Activated CD4-positive, alpha-beta T cell treated with anti-CD3 and anti-CD28 coated beads for 36 hours (primary cell): ENCODE measurements around the gene DAPK3. TPM values are rescaled to one million over a fixed set of nuclear protein-coding genes. Genes with fewer than 3 reads are reported as not detected.

Experiments
- ATAC-seq: fragments of 200-7000 bp; cut with Tn5 transposase; one replicate; pipeline ENCODE4 v1.10.0; 2021; ENCODE audit warnings: mild to moderate bottlenecking, moderate library complexity
- CTCF ChIA-PET: fragments of 350-600 bp; sonication (Branson Sonifier 250); formaldehyde crosslinking; loops from one replicate; lab custom pipeline; 2021; ENCODE audit warnings: antibody characterized with exemption; lab: Charles Lee
- POLR2A ChIA-PET: fragments of 350-600 bp; sonication (Branson Sonifier 250); formaldehyde crosslinking; loops from one replicate; lab custom pipeline; 2021; ENCODE audit warnings: antibody characterized with exemption, inconsistent platforms; lab: Charles Lee
- DNase-seq: peaks from one replicate; pipeline ENCODE4 v3.0.0-alpha.2; 2020
- H3K27ac Mint-ChIP-seq: one replicate; pipeline ENCODE4 v1.8.0; 2021; ENCODE audit warnings: mixed read lengths
- H3K27me3 Mint-ChIP-seq: one replicate; pipeline ENCODE4 v1.8.0; 2021; ENCODE audit warnings: mixed read lengths
- H3K36me3 Mint-ChIP-seq: one replicate; pipeline ENCODE4 v1.8.0; 2021; ENCODE audit warnings: low read depth, mixed read lengths
- H3K4me1 Mint-ChIP-seq: one replicate; pipeline ENCODE4 v1.8.0; 2021; ENCODE audit warnings: mixed read lengths
- H3K4me3 Mint-ChIP-seq: one replicate; pipeline ENCODE4 v1.8.0; 2021; ENCODE audit warnings: mild to moderate bottlenecking, moderate library complexity, mixed read lengths
- H3K9me3 Mint-ChIP-seq: one replicate; pipeline ENCODE4 v1.8.0; 2021; ENCODE audit warnings: low read depth, mixed read lengths
- intact Hi-C, 2 experiments: fragments of 100-400 bp; cut with DNase I in 1 of 2; cut with micrococcal nuclease in 1 of 2; formaldehyde crosslinking; loops; one replicate each; pipeline versions ENCODE4 v1.14.2 to v1.15.1; 2022 to 2024; cut with DNase I, micrococcal nuclease
- total RNA-seq, 2 experiments: library from RNA; stranded (reverse); gene quantifications; one replicate each; pipeline ENCODE4 v1.2.3, GENCODE V29; 2021

The DAPK3 gene
- total RNA-seq, result 10 to 100 TPM; 26.7 to 27.6 TPM

DNA sequence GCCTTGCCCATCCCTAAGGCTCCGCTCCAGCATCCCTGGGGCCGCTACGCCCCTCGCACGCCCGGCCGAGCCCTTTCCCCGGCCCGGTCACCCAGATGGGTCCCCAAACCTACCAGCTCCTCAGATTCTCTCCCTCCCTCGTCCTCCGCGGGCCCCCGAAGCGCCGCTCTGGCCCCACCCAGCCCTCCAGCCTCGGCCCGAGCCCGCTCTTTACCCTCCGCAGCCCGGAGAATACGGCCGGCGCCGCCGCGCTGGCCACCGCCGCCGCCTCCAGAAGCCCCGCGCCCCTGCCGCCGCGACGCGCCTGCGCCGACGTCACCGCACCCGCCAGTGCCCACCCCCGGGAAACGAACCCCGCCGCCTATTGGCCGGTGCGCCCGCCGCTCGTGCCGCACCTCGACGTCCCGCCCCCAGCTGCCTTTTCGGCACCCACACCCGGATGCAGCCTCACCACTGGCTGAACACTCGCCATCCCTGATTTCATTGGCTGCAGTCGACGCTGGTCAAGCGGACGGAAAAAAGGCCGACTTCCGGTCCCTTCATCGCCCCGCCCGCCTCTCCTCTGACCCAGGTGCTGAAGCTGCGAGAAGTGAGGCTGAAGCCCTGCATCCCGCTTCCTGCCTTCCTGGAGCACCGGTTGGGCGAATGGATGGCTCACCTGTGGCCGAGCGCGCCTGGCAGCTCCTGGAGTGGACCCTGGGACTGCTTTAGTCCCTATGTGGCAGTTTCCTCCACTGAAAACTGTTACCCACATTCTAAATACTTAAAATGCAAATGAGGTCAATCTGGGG lies at the start of gene DAPK3:
Gene DAPK3, minus strand, starts transcription at position 292 of the 791 bp plus-strand sequence. CDS start 1,364 bp downstream, outside the sequence.
- CTCF ChIA-PET, result interaction anchor here (1.1 to 1.9 kb wide), 4 partner anchors 14 to 820 kb away, joined by 3 to 8 read pairs (median 6); partner anchors contain the start of genes EEF2 and FEM1A
- H3K4me3 Mint-ChIP-seq, result peak within 1 kb of the TSS; percentile 83
- no peaks in the 10 kb centered on the region for H3K27me3 Mint-ChIP-seq
- intact Hi-C loops, result loop anchor here (1.0 to 5.0 kb wide), 12 partner anchors 14 to 751 kb away; partner anchors contain the start of genes ANKRD24 (in 1 of the 2), DPP9 (in 1 of the 2), EEF2 (in 1 of the 2) and HMG20B (in 1 of the 2)
- H3K9me3 Mint-ChIP-seq, result no peaks in the 10 kb centered on the region
- DNase-seq, result peak; percentile 97
- H3K4me1 Mint-ChIP-seq, result peaks cover 22% of the 10 kb centered on the region
- peak; percentile 95 for ATAC-seq
- H3K27ac Mint-ChIP-seq, result peak within 1 kb of the TSS; percentile 58
- peaks cover 25% of the 10 kb centered on the region for H3K36me3 Mint-ChIP-seq
- POLR2A ChIA-PET, result interaction anchor here (0.6 to 3.2 kb wide), 8 partner anchors 9 to 667 kb away, joined by 3 to 30 read pairs (median 6); partner anchors contain the start of genes EEF2 and MRPL54

DNA sequence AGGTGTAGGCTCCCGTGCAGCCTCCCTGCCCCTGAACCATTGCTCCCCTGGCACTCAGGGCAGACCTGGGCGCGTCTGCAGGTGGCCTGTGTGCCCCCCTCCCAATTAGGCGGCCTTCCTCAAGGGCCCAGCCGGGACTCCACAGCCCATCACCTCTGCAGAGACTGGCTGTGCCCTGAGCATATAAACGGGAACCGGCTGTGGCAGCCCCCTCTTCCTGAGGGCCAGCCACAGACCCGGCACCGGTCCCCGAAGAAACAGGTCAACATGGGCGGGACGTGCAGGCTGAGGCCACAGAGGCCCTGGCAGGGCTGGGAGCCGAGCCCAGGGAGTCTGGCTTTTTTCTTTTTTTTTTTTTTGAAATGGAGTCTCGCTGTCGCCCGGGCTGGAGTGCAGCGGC lies 48.7 kb upstream of the DAPK3 start:
- Mint-ChIP-seq H3K4me1 (peaks cover 3% of the 10 kb centered on the region), H3K27me3 (no peaks in the 10 kb centered on the region), H3K27ac (no peak overlapping the region), H3K4me3 (no peak overlapping the region), H3K9me3 (no peaks in the 10 kb centered on the region), H3K36me3 (peaks cover 3% of the 10 kb centered on the region)
- ATAC-seq (no peak), DNase-seq (no peak)
- POLR2A ChIA-PET, result no interaction called here
- CTCF ChIA-PET, result no interaction called here
- intact Hi-C loops, result no loop called here

DNA sequence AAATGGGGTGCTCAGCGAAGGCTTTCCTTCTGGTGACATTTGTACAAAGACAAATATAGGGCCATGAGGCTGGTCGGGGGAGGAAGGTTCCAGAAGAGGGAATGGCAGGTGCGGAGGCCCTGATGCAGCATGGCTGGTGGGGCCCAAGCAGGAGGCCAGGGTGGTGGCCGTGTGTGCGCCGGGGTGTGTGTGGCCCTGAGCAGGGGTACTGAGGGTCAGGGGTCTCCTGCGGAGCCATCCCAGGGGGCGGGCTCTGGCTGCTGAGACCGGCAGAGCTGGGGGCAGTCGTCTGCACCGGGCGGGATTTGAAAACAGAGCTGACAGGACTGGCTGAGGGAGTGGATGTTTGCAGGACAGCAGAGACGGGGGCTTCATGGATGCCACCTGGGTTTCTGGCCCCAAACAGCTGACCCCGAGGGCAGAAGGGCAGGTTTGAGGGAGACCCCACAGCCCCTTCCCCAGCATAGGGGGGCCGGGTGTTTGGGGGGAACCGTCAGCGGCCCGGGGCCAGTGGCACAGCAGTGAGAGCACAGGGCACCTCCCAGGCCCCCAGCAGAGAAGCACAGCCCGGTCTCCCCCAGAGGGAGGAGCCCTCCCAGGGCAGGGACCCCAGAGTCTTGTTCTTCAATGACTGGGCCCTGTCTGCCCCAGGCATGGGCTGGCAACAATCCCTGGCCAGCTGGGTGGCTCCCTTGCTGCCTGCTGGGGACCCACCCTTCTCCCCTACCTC lies 48.0 kb upstream of the DAPK3 start:
- Mint-ChIP-seq H3K27me3 (no peaks in the 10 kb centered on the region), H3K36me3 (peaks cover 3% of the 10 kb centered on the region), H3K4me3 (no peak overlapping the region), H3K4me1 (peaks cover 4% of the 10 kb centered on the region), H3K9me3 (no peaks in the 10 kb centered on the region), H3K27ac (no peak overlapping the region)
- CTCF ChIA-PET, result no interaction called here
- POLR2A ChIA-PET, result no interaction called here
- no peak for ATAC-seq
- intact Hi-C loops, result no loop called here
- no peak for DNase-seq

DNA sequence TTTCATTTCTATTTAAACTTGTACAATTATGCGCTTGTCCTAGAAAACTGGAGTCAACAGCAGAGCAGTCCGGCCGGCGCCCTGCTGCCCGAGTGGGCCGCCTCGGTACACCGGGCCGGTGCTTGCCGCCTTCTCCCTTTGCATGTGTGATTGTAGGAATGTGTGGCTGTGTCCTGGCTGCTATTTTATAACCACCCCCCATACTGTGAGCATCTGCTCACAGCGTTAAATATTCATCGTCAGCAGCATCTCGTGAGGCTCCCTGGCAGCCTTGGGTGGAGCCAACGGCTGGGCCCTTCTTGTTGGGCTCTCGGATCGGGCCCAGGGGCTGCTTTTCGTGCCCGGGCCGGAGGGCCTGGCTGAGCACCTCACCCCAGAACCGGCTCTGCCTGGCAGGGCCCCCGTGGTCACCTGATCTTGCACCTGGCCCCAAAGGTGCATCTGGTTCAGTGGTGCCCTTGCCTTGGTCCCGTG lies 47.3 kb upstream of the DAPK3 start:
- CTCF ChIA-PET, result interaction anchor here (0.8 kb wide), 1 partner anchor 11 kb away, joined by 3 read pairs; the partner anchor contains the start of gene PIAS4
- intact Hi-C loops, result no loop called here
- no peaks in the 10 kb centered on the region for H3K9me3 Mint-ChIP-seq
- ATAC-seq, result no peak
- POLR2A ChIA-PET, result no interaction called here
- H3K27ac Mint-ChIP-seq, result no peak overlapping the region
- DNase-seq, result no peak
- H3K4me1 Mint-ChIP-seq, result peaks cover 4% of the 10 kb centered on the region
- no peak overlapping the region for H3K4me3 Mint-ChIP-seq
- no peaks in the 10 kb centered on the region for H3K27me3 Mint-ChIP-seq
- peaks cover 3% of the 10 kb centered on the region for H3K36me3 Mint-ChIP-seq

DNA sequence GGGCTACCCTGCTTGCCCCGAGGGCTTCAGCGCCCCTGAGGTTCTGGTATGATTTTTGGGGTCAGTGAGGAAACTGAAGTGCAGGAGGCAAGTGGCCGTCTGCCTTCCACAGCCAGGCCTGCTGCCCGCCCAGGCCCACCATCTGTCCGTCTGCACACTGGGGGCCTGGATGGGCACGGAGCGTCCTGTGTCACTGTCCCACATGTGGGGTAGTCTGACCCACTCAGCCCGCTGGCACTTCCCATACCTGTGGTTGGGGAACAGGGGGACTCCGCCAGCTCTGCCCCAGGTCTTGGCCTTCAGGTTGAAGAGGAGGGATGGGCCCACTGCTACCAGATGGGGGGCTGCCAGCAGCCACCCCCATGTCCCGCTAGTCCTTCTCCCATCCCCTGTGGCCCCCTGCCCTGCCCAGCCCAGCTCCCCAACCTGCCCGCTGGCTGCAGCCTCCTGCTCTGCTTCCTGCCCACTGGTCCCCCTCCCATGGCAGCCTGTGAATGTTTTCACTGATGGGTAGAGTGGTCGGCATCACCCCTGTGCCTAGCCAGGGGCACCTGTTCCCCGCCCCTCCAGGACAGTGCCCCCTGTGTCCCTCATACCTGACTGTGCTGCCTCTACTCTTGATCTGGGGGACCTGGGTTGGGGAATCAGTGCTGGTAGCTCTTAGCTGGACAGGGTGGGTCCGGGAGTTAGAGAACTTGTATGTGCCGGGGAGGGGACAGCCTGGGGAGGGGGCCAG lies 46.2 kb upstream of the DAPK3 start:
- ATAC-seq (no peak), DNase-seq (no peak)
- CTCF ChIA-PET, result interaction anchor here (0.8 kb wide), 1 partner anchor 10 kb away, joined by 3 read pairs; the partner anchor contains the start of gene PIAS4
- peaks cover 4% of the 10 kb centered on the region for H3K4me1 Mint-ChIP-seq
- peaks cover 4% of the 10 kb centered on the region for H3K36me3 Mint-ChIP-seq
- H3K4me3 Mint-ChIP-seq, result no peak overlapping the region
- POLR2A ChIA-PET, result interaction anchor here (0.7 kb wide), 1 partner anchor 42 kb away, joined by 3 read pairs; no protein-coding TSS in a partner anchor
- no peaks in the 10 kb centered on the region for H3K27me3 Mint-ChIP-seq
- no peak overlapping the region for H3K27ac Mint-ChIP-seq
- no peaks in the 10 kb centered on the region for H3K9me3 Mint-ChIP-seq
- intact Hi-C loops, result no loop called here

DNA sequence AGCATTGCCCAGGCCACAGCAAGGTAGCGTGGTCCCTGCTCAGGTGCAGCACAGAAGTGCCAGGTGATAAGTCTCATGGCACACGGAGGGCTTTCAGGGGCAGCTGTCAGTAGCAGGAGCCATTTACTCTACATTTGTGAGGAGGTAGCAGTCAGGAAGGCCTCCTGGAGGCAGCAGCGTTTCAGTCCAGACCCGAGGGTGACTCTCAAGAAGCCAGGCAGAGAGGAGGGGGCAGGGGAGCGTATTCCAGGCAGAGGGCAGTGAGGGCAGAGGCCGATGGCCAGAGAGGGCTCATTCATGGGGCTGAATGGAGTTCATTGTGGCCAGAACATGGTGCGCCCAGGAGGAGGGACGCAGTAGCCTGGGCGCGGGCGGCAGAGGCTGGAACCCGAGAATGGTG lies 45.6 kb upstream of the DAPK3 start:
- Mint-ChIP-seq H3K36me3 (peaks cover 2% of the 10 kb centered on the region), H3K4me1 (peaks cover 4% of the 10 kb centered on the region), H3K27ac (no peak overlapping the region), H3K9me3 (no peaks in the 10 kb centered on the region), H3K27me3 (no peaks in the 10 kb centered on the region), H3K4me3 (no peak overlapping the region)
- no peak for DNase-seq
- ChIA-PET POLR2A (no interaction called here), CTCF (no interaction called here)
- no peak for ATAC-seq
- intact Hi-C loops, result no loop called here

DNA sequence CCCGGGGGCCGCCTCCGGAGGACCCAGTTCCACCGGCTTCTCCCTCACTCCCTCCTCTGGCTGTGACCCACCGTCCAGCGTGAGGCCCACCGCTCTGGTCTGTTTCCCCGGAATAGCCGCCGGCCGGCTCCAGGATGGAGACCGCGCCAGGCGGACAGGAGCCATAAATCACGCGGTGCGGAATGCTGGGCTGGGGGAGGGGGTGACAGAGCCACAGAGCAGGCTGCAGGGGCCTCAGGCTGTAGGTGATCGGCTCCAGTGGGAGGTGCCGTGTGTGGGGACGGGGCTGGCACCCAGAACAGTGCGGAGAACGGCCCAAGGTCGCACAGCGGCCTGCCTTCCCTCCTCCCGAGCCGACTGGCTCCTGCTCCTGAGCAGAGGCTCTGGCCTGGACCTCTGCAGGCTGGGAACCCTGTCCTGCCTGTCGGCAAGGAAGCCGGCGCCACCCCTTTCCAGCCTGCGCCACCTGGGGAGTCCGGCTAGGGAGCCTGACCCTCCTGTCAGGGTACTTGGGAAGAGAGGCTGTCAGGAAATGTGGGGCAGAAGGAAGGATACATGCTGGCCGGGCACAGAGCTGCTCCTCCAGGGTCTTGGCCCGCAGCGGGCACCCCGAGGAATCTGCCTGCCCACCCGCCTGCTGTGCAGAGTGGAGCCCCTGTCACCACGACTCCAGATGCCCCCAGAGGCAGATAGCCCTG lies 45.0 kb upstream of the DAPK3 start:
- ChIA-PET POLR2A (no interaction called here), CTCF (no interaction called here)
- H3K9me3 Mint-ChIP-seq, result no peaks in the 10 kb centered on the region
- no peak for DNase-seq
- peaks cover 2% of the 10 kb centered on the region for H3K36me3 Mint-ChIP-seq
- H3K27me3 Mint-ChIP-seq, result no peaks in the 10 kb centered on the region
- H3K4me3 Mint-ChIP-seq, result no peak overlapping the region
- no peak for ATAC-seq
- intact Hi-C loops, result no loop called here
- H3K27ac Mint-ChIP-seq, result no peak overlapping the region
- H3K4me1 Mint-ChIP-seq, result peaks cover 8% of the 10 kb centered on the region

DNA sequence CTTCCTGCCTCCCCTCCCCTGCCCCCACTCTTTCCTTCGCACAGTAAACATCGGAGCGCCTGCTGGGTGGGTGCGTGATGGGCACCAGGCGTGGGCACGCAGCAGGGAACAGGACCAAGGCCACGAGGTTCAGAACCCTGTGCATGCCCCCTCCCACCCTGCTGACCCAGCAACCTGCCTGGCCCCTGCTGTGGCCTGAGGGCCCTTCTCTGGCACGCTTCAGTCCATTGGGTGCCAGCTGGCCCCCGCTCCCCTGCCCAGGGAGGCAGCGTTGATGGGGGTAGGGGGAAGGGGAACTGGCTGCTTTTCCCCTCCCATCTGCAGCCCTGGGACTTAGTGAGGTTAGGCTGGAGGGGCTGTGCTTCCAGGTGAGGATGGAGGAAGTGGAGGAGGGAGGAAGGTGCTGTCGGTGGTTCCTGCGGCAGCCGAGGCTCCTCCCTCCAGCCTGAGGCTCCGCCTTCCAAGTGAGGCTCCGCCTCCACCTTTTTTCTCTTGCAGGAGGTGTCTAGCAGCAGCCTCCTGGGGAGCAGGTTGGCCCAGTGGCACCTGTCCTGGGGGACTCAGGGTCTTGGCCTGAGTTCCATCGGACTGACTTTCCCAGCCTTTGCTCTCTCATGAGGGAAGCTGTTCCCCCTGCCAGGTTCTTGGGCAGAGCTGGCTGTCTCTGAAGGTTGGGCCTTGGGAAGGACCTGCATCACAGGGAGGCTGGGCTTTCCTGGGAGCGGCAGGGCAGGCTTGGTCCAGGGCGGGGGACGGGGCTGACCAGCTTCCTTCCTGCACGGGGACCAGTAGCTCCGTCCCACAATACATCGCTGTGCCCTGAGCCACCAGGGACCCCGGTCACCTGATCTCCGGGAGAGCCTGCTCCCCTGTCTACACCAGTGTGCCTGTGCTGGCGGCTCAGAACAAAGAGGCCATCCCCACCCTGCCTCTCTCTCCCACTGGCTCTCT lies 43.9 kb upstream of the DAPK3 start:
- H3K4me1 Mint-ChIP-seq, result peaks cover 15% of the 10 kb centered on the region
- no peaks in the 10 kb centered on the region for H3K9me3 Mint-ChIP-seq
- ChIA-PET CTCF (no interaction called here), POLR2A (interaction anchor here (0.6 kb wide), 1 partner anchor 306 kb away, joined by 3 read pairs; no protein-coding TSS in a partner anchor)
- H3K36me3 Mint-ChIP-seq, result peaks cover 2% of the 10 kb centered on the region
- DNase-seq (peak; percentile 68), ATAC-seq (peak; percentile 80)
- H3K27me3 Mint-ChIP-seq, result no peaks in the 10 kb centered on the region
- no peak overlapping the region for H3K4me3 Mint-ChIP-seq
- H3K27ac Mint-ChIP-seq, result no peak overlapping the region
- intact Hi-C loops, result no loop called here

DNA sequence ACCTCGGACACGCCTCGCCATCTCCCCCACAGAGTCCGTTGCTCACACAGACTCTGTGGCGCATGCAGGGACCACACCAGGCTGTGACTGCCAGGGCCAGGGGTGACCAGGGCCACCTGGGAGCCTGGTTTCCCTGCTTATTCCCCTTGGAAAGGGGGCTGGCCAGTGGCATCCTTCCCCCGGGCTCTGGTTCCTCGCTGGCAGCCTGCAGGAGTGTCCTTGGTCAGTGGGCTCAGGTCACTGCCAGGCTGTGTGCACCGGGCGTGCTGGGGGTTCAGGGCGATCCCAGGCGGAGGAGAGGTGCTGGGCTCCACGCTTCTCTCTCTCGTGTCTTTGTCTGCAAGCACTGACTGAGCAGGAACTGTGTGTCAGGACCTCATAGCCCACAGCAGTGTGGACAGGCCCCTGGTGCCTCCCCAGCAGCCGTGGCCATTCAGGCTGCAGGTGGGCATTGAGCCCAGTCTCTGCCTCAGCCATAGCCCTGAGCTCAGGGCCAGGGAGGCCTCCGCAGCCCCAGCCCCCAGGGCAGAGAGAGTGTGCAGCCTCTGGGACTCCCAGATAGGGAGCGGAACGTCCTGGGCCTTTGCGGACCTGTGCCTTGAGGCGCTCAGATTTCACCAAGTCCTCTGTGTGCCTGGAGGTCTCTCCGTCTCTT lies 43.1 kb upstream of the DAPK3 start:
- ATAC-seq, result no peak
- POLR2A ChIA-PET, result no interaction called here

More for the DNA sequence above, 43.1 kb upstream of the DAPK3 start:
- CTCF ChIA-PET, result no interaction called here
- intact Hi-C loops, result no loop called here
- no peak overlapping the region for H3K27ac Mint-ChIP-seq
- H3K4me3 Mint-ChIP-seq, result no peak overlapping the region
- DNase-seq, result no peak
- H3K9me3 Mint-ChIP-seq, result no peaks in the 10 kb centered on the region
- no peaks in the 10 kb centered on the region for H3K27me3 Mint-ChIP-seq
- peaks cover 2% of the 10 kb centered on the region for H3K36me3 Mint-ChIP-seq
- H3K4me1 Mint-ChIP-seq, result peaks cover 23% of the 10 kb centered on the region
